ENCODE data around the gene HAO2. TPM values are rescaled to one million over a fixed set of nuclear protein-coding genes. Genes with fewer than 3 reads are reported as not detected.

Gene HAO2
- total and polyA plus RNA-seq, 2 experiments from 2014 or later: not detected

- TF ChIP-seq, protein P1, sequence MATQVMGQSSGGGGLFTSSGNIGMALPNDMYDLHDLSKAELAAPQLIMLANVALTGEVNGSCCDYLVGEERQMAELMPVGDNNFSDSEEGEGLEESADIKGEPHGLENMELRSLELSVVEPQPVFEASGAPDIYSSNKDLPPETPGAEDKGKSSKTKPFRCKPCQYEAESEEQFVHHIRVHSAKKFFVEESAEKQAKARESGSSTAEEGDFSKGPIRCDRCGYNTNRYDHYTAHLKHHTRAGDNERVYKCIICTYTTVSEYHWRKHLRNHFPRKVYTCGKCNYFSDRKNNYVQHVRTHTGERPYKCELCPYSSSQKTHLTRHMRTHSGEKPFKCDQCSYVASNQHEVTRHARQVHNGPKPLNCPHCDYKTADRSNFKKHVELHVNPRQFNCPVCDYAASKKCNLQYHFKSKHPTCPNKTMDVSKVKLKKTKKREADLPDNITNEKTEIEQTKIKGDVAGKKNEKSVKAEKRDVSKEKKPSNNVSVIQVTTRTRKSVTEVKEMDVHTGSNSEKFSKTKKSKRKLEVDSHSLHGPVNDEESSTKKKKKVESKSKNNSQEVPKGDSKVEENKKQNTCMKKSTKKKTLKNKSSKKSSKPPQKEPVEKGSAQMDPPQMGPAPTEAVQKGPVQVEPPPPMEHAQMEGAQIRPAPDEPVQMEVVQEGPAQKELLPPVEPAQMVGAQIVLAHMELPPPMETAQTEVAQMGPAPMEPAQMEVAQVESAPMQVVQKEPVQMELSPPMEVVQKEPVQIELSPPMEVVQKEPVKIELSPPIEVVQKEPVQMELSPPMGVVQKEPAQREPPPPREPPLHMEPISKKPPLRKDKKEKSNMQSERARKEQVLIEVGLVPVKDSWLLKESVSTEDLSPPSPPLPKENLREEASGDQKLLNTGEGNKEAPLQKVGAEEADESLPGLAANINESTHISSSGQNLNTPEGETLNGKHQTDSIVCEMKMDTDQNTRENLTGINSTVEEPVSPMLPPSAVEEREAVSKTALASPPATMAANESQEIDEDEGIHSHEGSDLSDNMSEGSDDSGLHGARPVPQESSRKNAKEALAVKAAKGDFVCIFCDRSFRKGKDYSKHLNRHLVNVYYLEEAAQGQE (IDR thresholded peaks at IDR 0.05; ENCODE audit: unreplicated experiment): no peak
- no peak for TF ChIP-seq STAT1 (IDR thresholded peaks at IDR 0.05; ENCODE audit: unreplicated experiment)
- TF ChIP-seq ETS1 (IDR thresholded peaks at IDR 0.05): no peak
- no peak for TF ChIP-seq CREB1 (CRISPR knock-in tag; IDR thresholded peaks at IDR 0.05; ENCODE audit: low read depth)
- TF ChIP-seq CTCF (conservative IDR thresholded peaks at IDR 0.05; ENCODE audit: low read depth in 2 of 2): no peak
- TF ChIP-seq EZH2phosphoT487 (IDR thresholded peaks at IDR 0.05; ENCODE audit: unreplicated experiment): no peak
- no peak for TF ChIP-seq ZNF331 (CRISPR knock-in tag; IDR thresholded peaks at IDR 0.05; ENCODE audit: low read depth)
- TF ChIP-seq POLR2AphosphoS5 (IDR thresholded peaks at IDR 0.05; ENCODE audit: low read depth): no peak
Measured at GRCh38 chr1:119374208-119374874, 5.8 kb downstream of the HAO2 start (continued).

GRCh38 chr1:119375366-119375765 is 6.8 kb downstream of the HAO2 start:
- Histone ChIP-seq H3K27ac (ENCODE audit: low read depth) (no peak overlapping the region), H3K36me3 (ENCODE audit: insufficient read depth) (no peaks in the 10 kb centered on the region), H3K79me2 (replicated peaks; ENCODE audit: insufficient read depth) (no peaks in the 10 kb centered on the region), H3K4me1 (ENCODE audit: insufficient read depth) (peaks cover 11% of the 10 kb centered on the region), H2AFZ (no peak overlapping the region), H3K4me3 (no peak overlapping the region), H3F3A (replicated peaks; ENCODE audit: low read depth) (no peaks in the 10 kb centered on the region), H3K27me3 (ENCODE audit: insufficient read depth) (no peaks in the 10 kb centered on the region), H4K20me1 (replicated peaks; ENCODE audit: insufficient read depth) (no peaks in the 10 kb centered on the region), H3K4me2 (no peak overlapping the region), H3K9me2 (ENCODE audit: insufficient read depth) (peaks cover 8% of the 10 kb centered on the region; the same call in 1 of the 2 replicates)
- H3K9me3 Mint-ChIP-seq: peaks cover 4% of the 10 kb centered on the region; the same call in 1 of the 3 replicates
- H3K4me3 Mint-ChIP-seq: no peak overlapping the region
- no peaks in the 10 kb centered on the region for H3K36me3 Mint-ChIP-seq (ENCODE audit: low read depth)
- H3K27ac Mint-ChIP-seq: no peak overlapping the region
- TF ChIP-seq ETS1 (IDR thresholded peaks at IDR 0.05) (no peak), JUNB (IDR thresholded peaks at IDR 0.05; ENCODE audit: unreplicated experiment) (no peak)
- no peaks in the 10 kb centered on the region for H3K27me3 Mint-ChIP-seq (ENCODE audit: insufficient read depth, low read depth, poor library complexity)
- ATAC-seq (no peak), DNase-seq (ENCODE audit: low spot score) (no peak)
- H3K4me1 Mint-ChIP-seq: peaks cover 19% of the 10 kb centered on the region
